RCC 7860 (cell line): ENCODE measurements around the gene KCTD16.

Experiments used
- DNase-seq: peaks from one replicate; pipeline ENCODE4 v3.0.0-alpha.2; 2015; ENCODE audit warnings: low spot score
- FAIRE-seq: peaks from 2 replicates; lab custom pipeline; 2012; peaks lifted over from hg19 to GRCh38; lab: Jason Lieb, UNC

Gene KCTD16

GRCh38 chr5:144276034-144276822 is 105.6 kb downstream of the KCTD16 start:
- DNase-seq: no peak
- no peak for FAIRE-seq

GRCh38 chr5:144281784-144282183 is 111.1 kb downstream of the KCTD16 start:
- DNase-seq: no peak
- FAIRE-seq: no peak

- DNase-seq: no peak
- no peak for FAIRE-seq
Observed at GRCh38 chr5:144284036-144284435, 113.4 kb downstream of the KCTD16 start.

- no peak for FAIRE-seq
- no peak for DNase-seq
Observed at GRCh38 chr5:144284931-144285502, 114.3 kb downstream of the KCTD16 start.

- DNase-seq (no peak), FAIRE-seq (no peak)
Observed at GRCh38 chr5:144289277-144289676, 118.6 kb downstream of the KCTD16 start.

GRCh38 chr5:144292029-144292428 is 121.4 kb downstream of the KCTD16 start:
- FAIRE-seq (no peak), DNase-seq (no peak)

GRCh38 chr5:144295284-144295683 is 124.6 kb downstream of the KCTD16 start:
- FAIRE-seq (no peak), DNase-seq (no peak)

- DNase-seq: no peak
- FAIRE-seq: no peak
Observed at GRCh38 chr5:144297081-144297480, 126.4 kb downstream of the KCTD16 start.

- DNase-seq (no peak), FAIRE-seq (no peak)
Observed at GRCh38 chr5:144298658-144299057, 128.0 kb downstream of the KCTD16 start.

- DNase-seq (no peak), FAIRE-seq (no peak)
Observed at GRCh38 chr5:144304688-144305087, 134.0 kb downstream of the KCTD16 start.

- FAIRE-seq (no peak), DNase-seq (no peak)
Observed at GRCh38 chr5:144307736-144308135, 137.1 kb downstream of the KCTD16 start.

GRCh38 chr5:144308174-144308573 is 137.5 kb downstream of the KCTD16 start:
- no peak for DNase-seq
- FAIRE-seq: no peak

GRCh38 chr5:144308906-144309670 is 138.4 kb downstream of the KCTD16 start:
- no peak for DNase-seq
- FAIRE-seq: no peak

- no peak for FAIRE-seq
Observed at GRCh38 chr5:144310621-144311020, 139.9 kb downstream of the KCTD16 start.

GRCh38 chr5:144313147-144313726 is 142.6 kb downstream of the KCTD16 start:
- DNase-seq: no peak
- FAIRE-seq: no peak

More at GRCh38 chr5:144310621-144311020, 139.9 kb downstream of the KCTD16 start:
- DNase-seq: no peak

GRCh38 chr5:144315026-144315425 is 144.4 kb downstream of the KCTD16 start:
- DNase-seq (no peak), FAIRE-seq (no peak)

GRCh38 chr5:144315994-144316634 is 145.4 kb downstream of the KCTD16 start:
- DNase-seq (no peak), FAIRE-seq (no peak)

GRCh38 chr5:144318011-144318410 is 147.3 kb downstream of the KCTD16 start:
- no peak for FAIRE-seq
- DNase-seq: no peak

GRCh38 chr5:144318460-144318859 is 147.8 kb downstream of the KCTD16 start:
- FAIRE-seq (no peak), DNase-seq (no peak)

GRCh38 chr5:144323181-144323580 is 152.5 kb downstream of the KCTD16 start:
- DNase-seq: no peak
- no peak for FAIRE-seq

GRCh38 chr5:144325532-144325931 is 154.9 kb downstream of the KCTD16 start:
- DNase-seq (no peak), FAIRE-seq (no peak)
